GM21786 (cell line): ENCODE data around the gene CFAP45.

Experiments used
- ATAC-seq: cut with Tn5 transposase; IDR thresholded peaks from one replicate; pipeline ENCODE4 v1.9.1; 2021; ENCODE audit not compliant: unreplicated experiment

The CFAP45 gene

GRCh38 chr1:159900086-159900680, at the start of gene CFAP45:
Gene CFAP45, minus strand, starts transcription at chr1:159900165. Its CDS starts 67 bp downstream, at chr1:159900098.
- no peak for ATAC-seq

DNA sequence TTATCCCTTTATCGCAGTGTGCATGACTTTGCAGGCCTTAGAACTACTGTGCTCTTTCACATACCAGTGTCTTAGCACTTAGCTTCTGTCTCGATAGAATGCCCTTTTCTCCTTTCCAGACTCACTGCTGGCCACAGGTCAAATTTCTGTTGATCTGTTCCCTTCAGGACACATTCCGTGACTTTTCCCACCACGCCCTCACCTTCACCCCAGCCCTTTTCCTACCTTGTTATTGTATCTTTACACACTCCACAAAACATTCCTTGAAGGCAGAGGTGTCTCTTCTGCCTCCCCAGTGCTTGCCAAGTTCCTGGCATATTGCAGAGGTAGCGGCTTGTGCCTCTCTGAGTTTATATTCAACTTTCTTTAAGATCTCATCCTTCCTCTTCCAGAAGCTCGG, 49.2 kb upstream of the CFAP45 start:
- ATAC-seq: no peak

DNA sequence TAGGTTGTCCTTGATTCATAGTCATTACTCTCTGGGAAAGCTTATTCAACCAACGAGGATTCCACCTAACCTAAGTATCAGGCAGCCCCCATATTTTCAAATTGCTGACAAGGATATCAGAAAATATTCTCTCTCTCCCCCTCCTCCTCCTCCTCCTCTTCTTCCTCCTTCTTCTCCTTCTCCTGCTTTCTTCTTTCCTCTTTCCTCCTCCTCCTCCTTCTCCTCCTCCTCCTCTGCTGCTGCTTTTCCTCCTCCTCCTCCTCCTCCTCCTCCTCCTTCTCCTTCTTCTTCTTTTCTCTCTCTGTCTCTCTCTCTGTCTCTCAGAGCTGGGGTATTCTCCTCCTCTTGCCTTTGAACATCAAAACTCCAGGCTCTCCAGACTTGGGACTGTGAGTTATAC, 48.0 kb upstream of the CFAP45 start:
- no peak for ATAC-seq

DNA sequence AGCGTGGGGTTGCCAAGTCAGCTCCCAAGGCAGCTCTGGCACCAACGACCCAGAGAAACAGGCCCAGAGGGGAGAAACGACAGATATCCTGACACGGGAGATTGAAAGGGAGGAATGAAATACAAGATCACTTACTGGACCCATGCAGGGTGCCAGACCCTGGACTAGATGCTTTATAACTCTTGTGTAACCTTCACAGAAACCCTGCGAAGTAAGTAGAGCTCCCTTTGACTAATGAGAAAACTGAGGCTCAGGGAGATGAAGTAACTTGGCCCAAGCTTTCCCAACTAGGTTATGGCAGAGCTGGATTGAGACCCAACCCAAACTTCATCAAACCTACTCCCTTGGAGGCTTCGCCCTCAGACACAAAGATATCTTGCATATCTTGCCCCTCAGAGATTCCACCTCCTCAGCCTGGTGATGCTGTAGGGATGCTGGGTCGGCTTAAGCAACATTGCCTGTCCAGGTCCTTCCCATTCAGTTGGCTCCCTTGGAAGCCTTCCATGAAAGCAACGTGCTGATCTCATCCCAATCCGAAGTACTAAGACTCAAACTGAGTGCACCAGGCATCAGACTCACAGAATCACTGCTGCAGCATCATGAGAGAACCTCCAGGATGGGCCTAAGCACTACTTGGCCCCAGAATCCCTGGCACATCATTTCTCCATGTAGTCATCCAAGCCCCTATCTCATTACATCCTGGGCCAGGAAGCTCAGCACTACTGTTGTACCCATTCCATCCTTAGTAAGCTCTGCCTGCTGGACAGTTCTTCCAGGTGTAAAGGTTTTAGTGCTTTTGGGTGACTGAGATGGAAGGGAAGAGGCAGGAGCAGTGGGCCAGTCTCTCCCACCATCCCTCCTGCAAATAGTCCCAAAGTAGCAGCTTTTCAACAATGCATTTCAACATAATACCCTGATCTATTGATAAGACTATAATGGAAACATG, 46.5 kb upstream of the CFAP45 start:
- no peak for ATAC-seq

- no peak for ATAC-seq
Observed at GRCh38 chr1:159945483-159946241, 45.7 kb upstream of the CFAP45 start, which contains the start of gene IGSF9. Gene IGSF9, minus strand, starts transcription at chr1:159945613. Its CDS starts 2,159 bp downstream, at chr1:159943454.

DNA sequence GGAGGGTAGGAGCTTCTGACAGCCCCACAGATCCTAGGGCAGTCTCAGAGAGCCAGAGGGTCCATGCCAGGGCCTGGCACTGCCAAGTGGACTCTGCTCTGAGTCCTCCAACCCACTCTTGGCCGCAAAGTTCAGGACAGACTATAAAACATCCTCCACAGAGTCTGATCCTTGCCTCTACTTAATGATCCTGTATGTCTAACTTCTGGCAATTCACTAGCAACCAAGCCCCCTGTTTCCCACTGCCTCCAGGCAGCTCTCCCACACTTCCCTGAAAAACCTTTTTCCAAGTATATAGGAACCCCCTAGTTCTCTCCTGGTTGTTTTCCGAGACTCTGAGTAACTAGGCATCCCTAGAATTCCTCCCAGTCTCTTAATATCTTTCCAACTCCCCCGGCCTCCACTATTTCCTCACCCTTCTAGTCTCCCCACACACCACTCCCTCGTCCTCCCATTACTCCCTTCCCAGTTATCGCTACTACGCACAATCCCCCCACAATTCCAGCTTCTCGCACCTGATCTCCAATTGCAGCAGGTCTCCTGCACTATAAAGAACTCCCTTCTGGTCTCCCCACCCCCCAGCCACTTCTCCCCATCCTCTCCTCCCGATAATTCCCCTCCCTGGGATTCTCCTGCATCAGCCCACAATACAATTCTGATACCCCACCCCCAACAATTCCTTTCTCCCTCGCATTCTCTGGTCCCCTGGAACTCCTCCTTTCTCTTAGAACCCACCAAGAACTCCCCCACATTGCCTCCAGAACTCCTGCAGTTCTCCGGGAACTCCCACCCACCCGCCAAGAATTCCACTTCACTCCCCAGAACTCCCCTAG, 44.9 kb upstream of the CFAP45 start:
- no peak for ATAC-seq

DNA sequence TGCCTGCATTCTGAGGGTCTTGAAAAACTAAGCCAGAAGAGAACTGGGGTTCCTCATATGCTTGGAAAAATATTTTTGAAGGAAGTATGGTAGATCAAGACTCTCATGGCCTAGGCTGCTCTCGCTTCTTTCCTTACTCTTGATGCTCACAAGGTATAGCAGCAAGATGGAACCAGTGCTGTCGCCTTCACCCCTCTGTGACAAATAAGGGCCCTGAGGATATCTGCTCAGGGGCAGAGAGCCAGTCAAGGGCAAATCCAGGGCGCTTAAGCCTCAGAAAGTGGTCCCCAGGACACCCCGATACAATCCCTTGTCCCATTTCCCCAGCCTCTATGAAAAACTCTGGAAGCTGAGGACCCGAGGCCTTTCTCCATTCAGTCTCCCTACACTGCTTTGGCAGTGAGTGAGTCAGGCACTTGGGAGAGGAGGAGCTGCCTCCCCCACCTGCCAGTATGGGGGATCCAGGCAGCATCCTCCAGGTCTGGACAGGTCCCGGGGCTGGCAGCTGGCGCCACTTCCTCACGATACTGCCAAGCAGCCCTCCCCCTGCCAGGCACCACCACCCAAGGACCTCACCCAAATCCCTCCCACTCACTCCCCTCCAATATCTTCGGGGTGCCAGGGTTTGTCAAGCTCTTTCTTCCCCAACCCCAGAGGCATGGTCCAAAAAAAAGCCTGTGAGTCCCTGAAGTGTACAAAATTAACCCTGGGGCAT, 44.1 kb upstream of the CFAP45 start:
- ATAC-seq: no peak

- ATAC-seq: no peak
Observed at GRCh38 chr1:159943278-159943640, 43.3 kb upstream of the CFAP45 start.

GRCh38 chr1:159942632-159943277, 42.8 kb upstream of the CFAP45 start:
- ATAC-seq: no peak

DNA sequence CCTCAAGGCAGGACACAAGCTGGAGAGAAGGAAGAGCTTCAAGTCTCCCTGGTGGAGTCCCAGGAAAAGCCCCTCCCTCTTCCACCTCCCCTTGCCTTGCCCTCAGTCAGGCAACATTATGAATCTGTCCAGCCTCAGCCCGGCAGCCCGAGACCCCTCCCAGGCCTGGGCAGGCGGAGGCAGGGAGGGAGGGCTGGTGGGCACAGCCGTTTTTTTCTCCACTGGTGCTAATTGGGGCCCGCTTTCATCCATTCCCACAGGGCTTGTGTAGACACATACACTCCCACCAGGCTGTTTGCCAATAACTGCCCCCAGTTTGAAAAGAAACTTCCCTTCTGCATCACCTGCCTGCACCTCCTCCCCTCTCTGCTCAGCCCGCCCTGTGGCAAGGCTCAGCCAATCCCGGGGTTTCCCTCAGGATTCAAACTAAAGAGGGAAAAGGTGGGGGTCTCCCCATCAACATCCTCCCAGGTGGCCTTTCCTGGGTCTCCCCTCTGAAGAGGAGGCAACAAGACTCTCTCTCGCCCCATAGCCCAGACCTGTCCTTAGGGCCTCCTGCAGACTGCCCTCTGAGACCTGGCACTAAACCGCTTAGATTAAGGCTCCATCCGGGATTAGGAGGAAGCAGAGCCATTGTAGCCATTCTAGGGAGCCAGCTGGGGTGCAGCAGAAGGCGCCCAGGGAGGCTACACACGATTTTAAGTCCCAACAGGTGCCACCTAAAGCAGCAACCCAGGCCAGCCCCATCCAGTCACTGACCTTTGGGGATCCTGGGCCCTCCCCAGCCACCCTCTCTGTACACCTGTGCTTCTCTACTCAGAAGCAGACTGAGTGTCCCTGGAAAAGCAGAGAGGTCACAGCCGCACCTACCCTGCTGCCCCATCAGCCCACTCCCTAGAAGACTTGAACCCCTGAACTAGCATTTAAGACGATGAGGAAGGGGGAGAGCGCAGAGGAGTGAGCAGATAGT, 41.9 kb upstream of the CFAP45 start:
- no peak for ATAC-seq

DNA sequence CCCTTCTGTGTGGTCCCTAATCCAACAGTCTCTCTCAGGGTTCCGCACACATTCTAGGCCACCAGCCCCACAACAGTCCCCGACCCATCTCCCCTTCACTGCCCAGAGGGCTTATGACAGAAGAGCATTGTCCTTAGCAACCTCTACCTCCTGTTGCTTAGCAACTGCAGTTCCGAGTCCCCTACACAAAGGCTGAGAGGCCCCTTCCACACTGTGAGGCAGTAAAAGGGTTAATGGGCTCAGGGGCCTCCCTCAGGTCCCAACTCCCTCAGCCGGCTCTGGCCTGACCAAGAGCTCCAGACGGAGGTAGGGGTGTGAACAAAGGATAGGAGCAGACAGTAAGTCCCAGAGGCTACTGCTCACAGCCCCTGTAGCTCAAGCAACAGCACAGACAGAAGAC, 41.2 kb upstream of the CFAP45 start:
- no peak for ATAC-seq

DNA sequence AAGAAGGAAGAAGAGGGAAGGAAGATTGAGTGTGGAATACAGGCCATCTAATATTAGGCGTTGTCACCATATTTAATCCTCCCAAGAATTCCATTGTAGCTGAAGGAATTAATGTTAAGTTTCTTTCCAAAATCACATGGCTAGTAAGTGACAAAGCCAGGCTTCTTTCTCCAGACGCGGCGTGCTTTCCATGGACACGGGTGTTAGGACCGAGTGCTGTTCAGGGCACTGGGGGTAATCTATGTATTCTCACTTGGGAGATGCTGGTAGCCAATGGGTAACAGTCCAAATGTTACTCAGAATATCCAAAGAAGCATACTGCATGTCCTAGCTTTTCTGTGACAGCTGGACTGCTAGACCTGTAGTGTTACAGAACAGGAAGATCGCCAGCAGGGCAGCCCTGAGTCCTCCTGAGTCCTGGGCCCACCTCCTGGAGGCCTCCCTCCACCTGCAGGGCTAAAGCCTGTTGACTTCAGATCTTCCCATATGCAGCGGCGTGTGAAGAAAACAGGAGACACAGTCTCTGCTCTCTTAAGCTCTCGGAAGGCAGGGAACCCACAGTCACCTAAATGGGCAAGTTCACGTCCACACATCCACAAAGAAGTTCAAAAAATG, 40.1 kb upstream of the CFAP45 start:
- no peak for ATAC-seq

DNA sequence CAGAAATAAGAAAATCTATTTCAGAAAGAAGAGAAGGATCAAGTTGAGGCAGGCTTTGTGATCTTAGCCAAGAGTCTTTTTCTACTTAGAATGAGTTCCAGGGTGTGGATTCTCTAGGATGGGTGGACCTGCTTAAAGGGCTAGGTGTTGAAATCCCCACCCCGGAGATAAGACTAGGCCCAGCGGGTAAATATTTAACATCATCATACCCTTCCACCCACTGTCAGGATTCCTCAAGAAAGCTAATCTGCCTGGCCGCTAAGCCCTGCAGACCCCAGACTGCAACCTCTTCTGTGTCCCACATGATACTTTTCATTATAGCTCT, 39.7 kb upstream of the CFAP45 start:
- ATAC-seq: no peak

DNA sequence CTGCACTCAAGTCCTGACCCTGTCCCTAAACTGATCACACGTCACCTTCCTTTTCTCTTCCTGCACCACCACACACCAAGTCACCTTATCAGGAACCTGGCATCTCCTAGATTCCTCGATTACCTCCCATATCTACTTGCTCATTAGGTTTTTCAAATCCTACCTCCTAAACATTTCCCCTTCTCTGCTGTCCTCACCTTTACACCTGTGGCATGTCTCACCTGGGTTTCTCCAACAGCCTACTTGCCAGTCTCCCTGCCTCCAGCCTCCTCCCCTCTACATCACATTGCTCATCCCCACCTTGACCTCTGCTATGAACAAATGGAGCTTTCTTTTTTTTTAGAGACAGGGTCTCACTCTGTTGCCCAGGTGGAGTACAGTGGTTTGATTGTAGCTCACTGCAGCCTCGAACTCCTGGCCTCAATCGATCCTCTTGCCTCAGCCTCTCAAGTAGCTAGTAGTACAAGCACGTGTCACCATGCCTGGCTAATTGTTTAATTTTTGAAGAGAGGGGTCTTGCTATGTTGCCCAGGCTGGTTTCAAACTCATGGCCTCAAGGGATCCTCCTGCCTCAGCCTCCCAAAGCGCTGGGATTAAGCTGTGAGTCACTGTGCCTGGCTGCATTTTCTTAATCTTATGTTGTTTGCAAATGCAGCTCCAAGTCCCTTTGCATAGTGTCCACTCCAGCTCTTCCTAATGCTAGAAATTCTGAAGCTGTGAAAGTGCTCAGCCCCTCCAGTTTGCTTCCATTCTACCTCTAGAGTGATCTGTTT, 39.1 kb upstream of the CFAP45 start:
- no peak for ATAC-seq

DNA sequence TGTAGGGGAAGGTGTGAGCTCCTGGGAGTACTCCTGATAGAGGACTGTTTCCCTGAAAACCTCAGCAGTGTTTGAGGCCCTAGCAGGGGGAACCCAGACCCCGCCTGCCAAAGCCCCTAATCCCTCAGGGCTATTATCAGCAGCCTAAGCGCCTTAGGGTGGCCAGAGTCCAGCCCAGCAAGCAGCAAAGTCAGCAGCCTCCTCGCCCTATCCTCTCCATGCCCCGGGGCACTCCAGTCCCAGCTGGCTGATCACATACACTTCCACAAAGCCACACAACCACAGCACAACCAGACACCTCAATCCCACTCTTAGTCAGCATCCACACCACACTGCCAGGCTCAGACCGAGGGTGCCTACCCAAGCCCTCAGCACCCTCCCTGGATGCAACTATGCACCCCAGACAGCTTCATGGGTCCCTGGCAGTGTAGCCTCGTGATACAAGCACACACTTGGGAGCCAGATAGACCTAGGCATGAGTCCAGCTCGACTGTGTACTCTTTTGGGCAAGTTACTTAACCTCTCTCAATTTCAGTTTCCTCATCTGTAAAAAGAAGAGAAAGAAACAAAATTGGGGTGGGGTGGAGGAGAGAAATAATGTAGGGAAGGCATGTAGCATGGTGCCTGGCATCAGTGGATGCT, 38.4 kb upstream of the CFAP45 start:
- no peak for ATAC-seq

DNA sequence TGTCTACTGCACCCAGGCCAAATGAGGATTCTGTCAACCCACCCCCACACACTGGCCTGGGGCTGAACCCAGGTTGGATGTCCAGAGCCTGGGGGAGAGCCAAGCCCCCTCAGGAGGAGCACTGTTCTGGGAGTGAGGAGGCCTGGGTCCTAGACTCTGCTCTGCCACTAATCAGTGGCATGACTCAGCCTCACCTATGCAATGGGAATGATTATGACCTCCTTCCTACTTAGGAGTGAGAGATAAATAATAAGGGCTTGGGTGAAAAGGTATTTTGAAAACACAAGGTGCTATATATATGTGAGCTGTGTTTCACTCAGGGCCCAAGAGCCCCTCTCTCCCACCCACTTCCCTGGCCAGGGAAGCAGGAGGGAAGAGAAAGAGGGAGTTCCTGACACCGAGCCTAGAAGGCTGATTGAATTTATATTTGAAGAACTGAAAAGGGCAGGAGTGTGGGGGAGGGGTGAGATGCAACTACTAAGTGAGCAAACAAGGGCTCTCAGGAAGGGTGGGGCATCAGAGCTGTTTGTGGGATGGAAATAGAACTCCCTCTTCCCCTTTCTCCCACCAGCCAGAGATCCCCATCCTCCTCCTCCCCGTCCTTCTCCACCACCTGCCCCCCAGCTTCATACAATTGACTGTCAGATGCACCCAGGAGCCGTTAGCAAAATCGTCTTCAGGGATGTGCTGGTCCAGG, 37.2 kb upstream of the CFAP45 start:
- no peak for ATAC-seq
